Fibroblast of skin of back (primary cell): ENCODE measurements around the gene ZYX.
"Not testable (repeated sequence)": the region's sequence is repeated elsewhere in the genome, so short reads cannot be mapped to it uniquely, and the experiment has no call there.

Source experiments
- DNase-seq: peaks from one replicate; pipeline ENCODE4 v3.0.0-alpha.2; 2013

ZYX gene

DNA sequence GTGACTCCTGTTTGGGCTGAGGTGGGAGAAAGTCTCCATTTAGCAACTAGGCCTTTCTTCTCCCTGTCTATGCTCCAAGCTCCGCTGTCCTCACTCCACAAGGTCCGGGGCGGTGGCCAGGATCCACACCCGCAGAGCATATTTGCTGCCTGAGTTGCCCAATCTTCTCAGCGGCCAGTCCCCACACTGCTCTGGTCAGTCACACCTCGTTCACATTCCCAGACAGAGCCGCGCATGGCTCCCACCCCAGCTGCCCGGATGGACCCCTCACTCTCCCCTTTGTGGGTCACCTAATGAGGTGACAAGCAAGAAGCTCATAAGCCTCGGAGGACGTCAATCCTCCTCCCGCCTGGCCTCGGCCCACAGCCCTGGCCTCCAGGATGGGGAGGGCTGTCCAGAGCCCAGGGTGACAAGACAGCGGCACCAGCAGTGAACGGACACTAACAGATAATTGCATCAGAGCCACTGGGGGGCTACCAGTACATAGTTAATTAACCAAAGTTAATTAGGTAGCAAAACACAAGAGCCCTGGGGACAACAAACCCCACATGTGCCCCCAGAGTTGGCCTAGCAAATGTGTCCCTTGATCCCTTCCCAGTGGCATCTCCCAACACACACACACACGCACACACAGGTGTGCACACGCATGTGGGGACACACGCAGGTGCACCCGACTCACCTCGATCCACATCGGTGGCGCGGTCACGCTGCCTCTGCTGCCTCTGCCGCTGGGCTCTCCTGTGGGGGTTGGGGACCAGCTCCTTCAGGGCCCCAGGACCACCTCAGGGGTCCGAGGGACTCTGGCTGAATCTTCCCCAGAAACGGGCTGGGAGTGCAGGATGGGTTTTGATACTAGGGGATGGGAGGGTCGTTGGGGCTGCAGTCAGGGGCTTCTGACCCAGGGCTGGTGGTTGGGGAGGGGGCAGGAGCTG is 15.7 kb downstream of the ZYX start:
- DNase-seq = no peak

DNA sequence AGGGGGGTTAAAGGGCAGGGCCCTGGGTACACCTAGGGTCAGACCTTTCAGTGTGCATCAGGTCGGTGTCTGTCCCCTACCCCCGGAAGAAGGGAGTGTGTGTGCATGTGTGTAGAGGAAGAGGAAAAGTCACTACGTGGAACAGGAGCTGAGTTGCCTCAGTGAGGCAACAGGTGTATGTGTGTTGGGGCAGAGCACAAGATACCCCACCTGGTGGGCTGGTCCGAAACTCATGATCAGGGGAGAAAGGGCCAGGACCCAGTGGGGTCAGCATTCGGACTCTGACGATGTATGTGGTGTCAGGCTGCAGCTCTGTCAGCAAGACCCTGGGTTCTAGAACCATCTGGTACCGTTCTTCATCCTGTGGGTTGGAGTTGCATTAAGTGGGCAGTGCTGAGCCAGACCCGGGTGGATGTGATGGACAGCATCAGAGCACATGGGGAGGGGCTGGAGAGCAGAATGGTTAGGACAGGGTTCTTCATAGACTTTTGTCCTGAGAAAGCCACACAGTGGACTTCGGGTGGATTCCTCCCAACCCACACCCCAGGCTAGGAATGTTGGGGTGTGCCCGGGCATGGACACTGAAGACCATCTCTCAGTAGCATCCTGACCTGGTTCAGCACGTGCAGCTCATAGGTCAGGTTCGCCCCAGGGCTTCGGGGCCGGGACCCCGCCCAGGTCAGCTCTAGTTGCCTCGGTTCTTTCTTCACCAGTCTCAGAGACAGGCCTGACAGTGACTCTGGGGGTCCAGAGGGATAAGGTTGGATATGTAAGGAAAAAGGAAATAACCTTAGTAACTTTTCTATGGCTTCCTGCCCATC is 16.8 kb downstream of the ZYX start:
- DNase-seq = no peak

- no peak for DNase-seq
Measured at GRCh38 chr7:143398616-143399015, 17.5 kb downstream of the ZYX start.

GRCh38 chr7:143399151-143399550 is 18.0 kb downstream of the ZYX start:
- DNase-seq = no peak

GRCh38 chr7:143399642-143400041 is 18.5 kb downstream of the ZYX start:
- no peak for DNase-seq

- no peak for DNase-seq
Measured at GRCh38 chr7:143401265-143401664, 20.1 kb downstream of the ZYX start.

DNA sequence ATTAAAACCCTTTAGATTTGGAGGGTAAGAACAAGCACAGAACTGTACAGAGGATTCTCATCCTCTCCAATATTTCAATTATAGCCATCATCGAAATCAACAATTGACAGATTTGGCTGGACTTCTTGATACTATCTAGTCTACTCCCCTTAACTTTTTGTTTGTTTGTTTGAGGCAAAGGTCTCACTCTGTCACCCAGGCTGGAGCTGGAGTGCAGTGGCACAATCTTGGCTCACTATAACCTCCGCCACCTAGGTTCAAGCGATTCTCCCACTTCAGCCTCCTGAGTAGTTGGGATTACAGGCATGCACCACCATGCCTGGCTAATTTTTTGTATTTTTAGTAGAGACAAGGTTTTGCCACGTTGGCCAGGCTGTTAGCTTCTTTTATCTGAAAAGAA is 21.1 kb downstream of the ZYX start:
- DNase-seq = not testable (repeated sequence)

- no peak for DNase-seq
Measured at GRCh38 chr7:143405173-143406001, 24.2 kb downstream of the ZYX start.

DNA sequence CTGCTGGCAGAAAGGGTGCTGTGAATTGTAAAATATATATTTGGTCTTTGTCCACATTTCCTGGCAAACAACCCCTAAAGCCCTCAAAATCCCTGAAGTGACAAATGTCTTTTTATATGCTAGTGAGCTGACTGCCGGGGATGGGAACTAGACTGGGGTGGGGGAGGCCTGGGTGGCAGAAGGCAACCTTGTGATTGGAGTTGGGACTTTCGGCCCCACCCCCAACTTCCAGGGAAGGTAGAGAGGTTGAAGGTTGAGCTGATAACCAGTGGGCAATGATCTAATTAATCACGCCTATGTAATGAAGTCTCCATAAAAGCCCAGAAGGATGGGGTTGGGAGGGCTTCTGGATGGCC is 24.8 kb downstream of the ZYX start:
- DNase-seq = no peak

- DNase-seq = no peak
Measured at GRCh38 chr7:143407287-143408251, 26.4 kb downstream of the ZYX start.

- DNase-seq = no peak
Measured at GRCh38 chr7:143408252-143408685, 27.1 kb downstream of the ZYX start.

GRCh38 chr7:143408686-143409561 is 27.8 kb downstream of the ZYX start, which contains the start of gene EPHA1:
EPHA1 (minus strand) TSS chr7:143408856; CDS start chr7:143408805, 51 bp downstream.
- no peak for DNase-seq

- DNase-seq = no peak
Measured at GRCh38 chr7:143410521-143411004, 29.4 kb downstream of the ZYX start.

DNA sequence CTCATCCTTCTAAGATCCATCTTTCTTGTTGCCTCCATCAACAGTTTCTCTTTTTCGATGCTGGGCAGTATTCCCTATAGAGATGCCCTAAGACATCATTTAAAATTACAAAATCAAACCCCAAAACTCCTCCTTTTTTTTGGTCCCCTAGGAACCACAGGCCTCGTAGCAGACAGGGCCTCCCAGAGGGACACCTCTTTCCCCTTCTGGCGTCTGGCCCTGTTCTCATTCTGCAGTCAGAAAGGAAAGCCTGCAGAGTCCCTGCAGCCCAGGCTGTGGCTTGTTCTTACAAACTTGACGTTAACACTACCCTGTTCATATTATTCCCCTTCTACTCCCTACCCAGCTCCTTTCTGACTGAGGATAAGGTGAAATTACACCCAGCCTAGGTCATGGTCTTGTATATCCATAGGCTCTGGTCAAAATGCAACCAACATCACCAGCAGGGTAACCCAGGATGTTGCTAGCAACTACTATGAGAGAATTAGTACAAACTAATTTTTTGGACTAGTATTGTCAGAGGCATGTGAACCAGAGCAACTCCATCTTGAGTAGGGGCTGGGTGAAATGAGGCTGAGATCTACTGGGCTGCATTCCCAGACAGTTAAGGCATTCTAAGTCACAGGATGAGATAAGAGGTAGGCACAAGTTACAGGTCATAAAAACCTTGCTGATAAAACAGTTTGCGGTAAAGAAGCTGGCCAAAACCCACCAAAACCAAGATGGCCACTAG is 31.0 kb downstream of the ZYX start:
- no peak for DNase-seq

- no peak for DNase-seq
Measured at GRCh38 chr7:143413123-143413522, 32.0 kb downstream of the ZYX start.

DNA sequence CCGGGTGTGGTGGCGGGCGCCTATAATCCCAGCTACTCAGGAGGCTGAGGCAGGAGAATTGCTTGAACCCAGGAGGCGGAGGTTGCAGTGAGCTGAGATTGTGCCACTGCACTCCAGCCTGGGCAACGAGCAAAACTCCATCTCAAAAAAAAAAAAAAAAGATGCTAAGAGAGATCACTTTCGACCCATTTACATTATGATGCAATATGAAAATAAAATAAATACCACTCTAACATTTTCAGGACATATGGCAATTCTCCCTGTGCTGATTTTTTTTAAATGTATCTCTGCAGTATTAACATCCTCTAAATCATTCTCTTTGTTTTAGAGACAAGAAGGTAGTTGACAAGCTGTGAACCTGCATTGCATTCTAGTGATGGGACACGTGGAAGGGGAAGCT is 34.1 kb downstream of the ZYX start:
- not testable (repeated sequence) for DNase-seq

- DNase-seq = peak; percentile 34
Measured at GRCh38 chr7:143415742-143416397, 34.7 kb downstream of the ZYX start.

GRCh38 chr7:143416565-143417149 is 35.5 kb downstream of the ZYX start:
- peak; percentile 59 for DNase-seq
